Lower leg skin (tissue), 4 donors: ENCODE measurements around the gene NXPH3. TPM values are rescaled to one million over a fixed set of nuclear protein-coding genes. Genes with fewer than 3 reads are reported as not detected.
A peak's percentile ranks its signal among the peaks of the same experiment; 100 is the strongest.
"Not testable (repeated sequence)": the region's sequence is repeated elsewhere in the genome, so short reads cannot be mapped to it uniquely, and the experiment has no call there.

Experiments
- DNase-seq, 2 donors: peaks; one replicate each; pipeline ENCODE4 v3.0.0-alpha.2; 2019; ENCODE audit warnings: low spot score in 2 of 2
- H3K4me3 ChIP-seq: fragments of 200-600 bp; sonication (generic); 2 replicates; pipeline ENCODE4 v1.5.1; 2017; ENCODE audit warnings: mild to moderate bottlenecking, low read depth; ENCODE audit not compliant: poor library complexity, severe bottlenecking
- CTCF ChIP-seq, 3 donors: fragments of 450-650 bp; IDR thresholded peaks; one replicate each; pipeline ENCODE4 v1.5.1; 2016; ENCODE audit warnings: antibody characterized with exemption in 3 of 3, mild to moderate bottlenecking in 3 of 3, moderate library complexity in 2 of 3
- POLR2A ChIP-seq, 2 donors: fragments of 450-650 bp; IDR thresholded peaks; one replicate each; pipeline ENCODE4 v1.6.1; 2016 to 2017; ENCODE audit warnings: antibody characterized with exemption in 2 of 2, mild to moderate bottlenecking in 1 of 2, moderate library complexity in 1 of 2
- WGBS, 2 donors: methylation state at CpG; one replicate each; pipeline ENCODE4 v1.1.5; 2018; 5-methylcytosine and 5-hydroxymethylcytosine counted together
- intact Hi-C: fragments of 100-400 bp; cut with DNase I; formaldehyde crosslinking; loops from one replicate; pipeline ENCODE4 v1.15.0; 2023; ENCODE audit warnings: low total_unique reads
- total RNA-seq, 4 donors: library from RNA; depleted of rRNA; stranded (reverse); fragments of >200 nt; gene quantifications; one replicate each; pipeline ENCODE4 v1.1.0, GENCODE V29; 2016

Gene NXPH3
- total RNA-seq, 4 donors from 2014 or later = 0.34 to 6.6 (median 2.7) TPM

GRCh38 chr17:49549311-49549605 lies 26.4 kb upstream of the NXPH3 start:
- H3K4me3 ChIP-seq = no peak overlapping the region
- DNase-seq = peak in 1 of 2 donors; percentile 59
- no peak for TF ChIP-seq CTCF (IDR thresholded peaks at IDR 0.05)
- TF ChIP-seq POLR2A (IDR thresholded peaks at IDR 0.05) = no peak
- intact Hi-C loops = loop anchor here (5.0 kb wide), 1 partner anchor 52 kb away; the partner anchor contains the start of gene NGFR
- WGBS, 2 donors = 70 to 86% methylated on average over 6 of the region's 6 CpGs

GRCh38 chr17:49549691-49550678 lies 25.7 kb upstream of the NXPH3 start:
- intact Hi-C loops = loop anchor here (5.0 to 10.0 kb wide), 2 partner anchors 53 to 105 kb away; partner anchors contain the start of gene NGFR
- WGBS, 2 donors = 90 to 91% methylated on average over 13 to 20 of the region's 20 CpGs
- peak in 1 of 2 donors; percentile 76 for DNase-seq
- no peak overlapping the region for H3K4me3 ChIP-seq
- TF ChIP-seq POLR2A (IDR thresholded peaks at IDR 0.05) = no peak
- TF ChIP-seq CTCF (IDR thresholded peaks at IDR 0.05) = no peak

DNA sequence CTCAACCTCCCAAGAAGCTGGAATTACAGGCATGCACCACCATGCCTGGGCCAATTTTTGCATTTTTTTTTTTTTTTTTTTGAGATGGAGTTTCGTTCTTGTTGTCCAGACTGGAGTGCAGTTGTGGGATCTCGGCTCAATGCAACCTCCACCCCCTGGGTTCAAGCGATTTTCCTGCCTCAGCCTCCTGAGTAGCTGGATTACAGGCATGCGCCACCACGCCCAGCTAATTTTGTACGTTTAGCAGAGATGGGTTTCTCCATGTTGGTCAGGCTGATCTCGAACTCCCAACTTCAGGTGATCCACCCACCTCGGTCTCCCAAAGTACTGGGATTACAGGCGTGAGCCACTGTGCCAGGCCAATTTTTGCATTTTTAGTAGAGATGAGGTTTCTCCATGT lies 24.9 kb upstream of the NXPH3 start:
- not testable (repeated sequence) for H3K4me3 ChIP-seq
- DNase-seq = peak in 1 of 2 donors; percentile 63
- intact Hi-C loops = loop anchor here (10.0 kb wide), 1 partner anchor 106 kb away; no protein-coding TSS in a partner anchor
- 91 to 94% methylated on average over 9 of the region's 9 CpGs for WGBS, 2 donors

DNA sequence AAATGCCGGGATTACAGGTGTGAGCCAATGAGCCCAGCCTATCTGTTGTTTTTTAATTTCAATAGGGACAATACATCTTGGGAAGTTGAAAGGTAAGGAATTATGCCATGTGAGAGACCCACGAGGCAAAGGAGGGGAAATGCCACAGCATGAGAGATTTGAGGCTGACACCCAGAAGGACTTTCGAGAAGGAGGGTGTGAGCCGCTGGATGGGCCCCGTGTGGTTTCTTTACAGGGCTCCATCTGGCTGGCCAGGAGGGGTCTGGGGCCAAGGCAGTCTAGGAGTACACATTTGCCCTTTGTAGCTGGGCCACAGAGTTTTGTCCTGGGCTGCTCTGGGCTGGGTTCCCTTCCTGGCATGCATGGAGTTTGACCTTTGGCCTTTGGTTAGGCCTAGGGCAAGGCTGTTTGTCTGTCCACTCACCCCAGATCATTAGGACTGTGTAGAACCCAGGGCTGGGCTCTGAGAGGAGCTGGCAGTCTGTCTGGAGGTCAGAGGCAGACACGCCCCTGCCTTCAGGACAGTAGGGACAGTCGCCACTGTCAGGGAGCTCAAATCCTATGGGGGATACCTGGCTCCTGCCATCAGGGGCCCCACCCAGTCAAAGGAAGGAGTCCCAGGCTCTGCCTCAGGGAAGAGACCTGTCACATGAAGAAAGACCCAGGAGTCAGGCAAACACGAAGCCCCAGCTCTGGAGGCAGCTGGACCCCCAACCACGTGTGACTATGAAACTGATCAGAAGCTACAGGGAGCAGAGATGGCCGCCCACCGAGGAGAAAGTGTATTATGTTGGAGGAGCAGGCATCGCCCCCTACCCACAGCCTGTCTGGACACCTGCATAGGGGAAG lies 24.2 kb upstream of the NXPH3 start:
- intact Hi-C loops = loop anchor here (10.0 kb wide), 1 partner anchor 107 kb away; no protein-coding TSS in a partner anchor
- WGBS, 2 donors = 86 to 89% methylated on average over 8 to 10 of the region's 12 CpGs
- H3K4me3 ChIP-seq = no peak overlapping the region
- no peak for TF ChIP-seq CTCF (IDR thresholded peaks at IDR 0.05)
- TF ChIP-seq POLR2A (IDR thresholded peaks at IDR 0.05) = no peak
- DNase-seq = peak in 1 of 2 donors; percentile 83

GRCh38 chr17:49552070-49552751 lies 23.5 kb upstream of the NXPH3 start:
- intact Hi-C loops = loop anchor here (10.0 kb wide), 1 partner anchor 107 kb away; no protein-coding TSS in a partner anchor
- no peak for TF ChIP-seq CTCF (IDR thresholded peaks at IDR 0.05)
- TF ChIP-seq POLR2A (IDR thresholded peaks at IDR 0.05) = no peak
- peak in 1 of 2 donors; percentile 86 for DNase-seq
- H3K4me3 ChIP-seq = no peak overlapping the region
- 56 to 64% methylated on average over 27 of the region's 27 CpGs for WGBS, 2 donors
